ENCODE measurements around the gene FOXL2.
A peak's percentile ranks its signal among the peaks of the same experiment; 100 is the strongest.
"Not testable (repeated sequence)": the region's sequence is repeated elsewhere in the genome, so short reads cannot be mapped to it uniquely, and the experiment has no call there.

The FOXL2 gene

DNA sequence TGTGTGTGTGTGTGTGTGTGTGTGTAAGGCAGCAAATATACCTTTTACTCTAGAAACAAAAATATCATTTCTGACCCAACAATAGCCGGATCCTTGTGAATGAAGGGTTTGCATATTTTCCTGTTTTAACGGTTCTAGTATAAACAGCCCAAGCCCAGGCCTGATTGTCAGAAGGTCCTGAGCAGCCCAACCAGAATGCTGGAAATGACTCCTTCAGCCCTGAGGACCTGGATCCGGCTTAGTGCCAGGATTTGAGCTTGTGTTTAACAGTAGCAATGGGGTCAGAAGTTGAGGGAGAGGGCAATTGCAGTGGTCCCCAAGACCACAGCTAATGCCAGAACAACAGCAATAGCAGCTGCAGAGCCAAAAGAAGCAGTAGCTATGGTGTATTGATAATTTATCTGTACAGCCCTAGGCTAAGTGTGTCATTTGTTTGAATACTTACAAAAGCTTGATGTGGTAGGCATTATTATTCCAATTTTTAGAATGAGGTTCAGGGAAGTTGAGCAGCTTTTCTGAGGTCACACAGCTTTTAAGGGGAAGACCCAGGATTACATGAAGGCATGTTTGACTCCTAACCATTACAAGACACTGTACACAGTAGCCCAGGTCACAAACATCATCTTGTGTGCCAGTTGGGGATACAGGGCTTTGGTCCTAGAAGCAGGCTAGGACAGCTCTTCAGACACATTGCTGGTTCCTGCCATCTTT is 12.8 kb downstream of the FOXL2 start:
- DNase-seq (ENCODE audit: low read depth in 2 of 2, low spot score in 1 of 2) = no peak

DNA sequence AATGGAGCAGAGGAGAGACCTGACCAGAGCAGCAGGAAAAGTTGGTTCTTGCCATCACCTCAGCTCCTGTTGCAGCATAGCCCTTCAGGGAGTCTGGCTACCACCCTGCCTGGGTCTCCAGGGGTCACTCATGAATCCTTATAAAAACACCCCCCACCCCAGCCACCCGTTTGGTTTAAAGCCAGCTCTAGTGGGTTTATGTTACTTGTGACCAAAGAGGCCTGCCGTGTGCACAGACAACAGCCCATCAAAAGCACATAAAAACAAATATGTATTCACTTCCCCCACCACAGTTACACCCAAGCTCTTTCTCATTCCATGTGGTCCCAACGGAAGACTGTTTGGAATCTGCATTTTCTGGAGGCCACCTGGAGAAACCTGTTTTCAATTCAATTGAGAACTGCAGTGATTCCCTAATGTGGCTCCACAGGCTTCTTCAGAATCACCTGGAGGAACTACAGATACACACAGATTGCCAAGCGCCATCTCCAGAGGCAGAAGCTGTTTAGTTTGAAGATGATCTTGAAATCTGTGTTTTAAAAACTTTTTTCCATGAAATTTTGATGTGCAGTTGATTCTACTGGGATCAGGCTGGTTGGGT is 13.8 kb downstream of the FOXL2 start:
- no peak for DNase-seq (ENCODE audit: low read depth in 2 of 2, low spot score in 1 of 2)

DNA sequence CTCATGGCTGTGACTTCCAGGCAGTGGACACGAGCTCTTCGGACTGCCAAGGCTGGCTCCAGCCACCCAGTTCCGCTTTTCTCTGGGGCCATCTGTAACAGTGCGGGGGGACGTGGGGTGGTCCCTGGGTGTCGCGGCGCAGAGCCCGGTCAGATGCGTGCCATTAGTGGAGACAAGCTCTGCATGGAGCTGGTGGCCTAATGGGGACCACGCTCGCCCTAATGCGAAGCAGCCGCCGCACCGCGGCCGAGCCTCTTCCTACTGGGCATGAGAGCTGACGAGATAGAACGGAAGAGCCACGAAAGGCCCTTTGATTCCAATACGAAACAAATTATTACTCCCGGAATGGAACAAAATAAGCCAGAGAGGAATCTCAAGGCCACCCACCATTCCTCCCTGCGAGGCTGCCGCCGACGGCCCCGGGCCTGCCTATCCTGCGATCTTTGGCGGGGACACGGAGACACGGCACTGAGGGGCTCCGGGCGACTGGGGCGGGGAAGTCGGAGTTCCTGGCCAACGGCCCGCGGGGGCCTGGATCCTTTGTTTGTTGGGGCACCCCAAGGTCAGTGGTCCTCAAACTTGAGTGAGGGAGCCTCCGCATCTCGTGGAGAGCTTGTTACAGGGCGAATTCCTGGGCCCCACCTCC is 18.1 kb downstream of the FOXL2 start:
- DNase-seq (ENCODE audit: low read depth in 2 of 2, low spot score in 1 of 2) = no peak

DNA sequence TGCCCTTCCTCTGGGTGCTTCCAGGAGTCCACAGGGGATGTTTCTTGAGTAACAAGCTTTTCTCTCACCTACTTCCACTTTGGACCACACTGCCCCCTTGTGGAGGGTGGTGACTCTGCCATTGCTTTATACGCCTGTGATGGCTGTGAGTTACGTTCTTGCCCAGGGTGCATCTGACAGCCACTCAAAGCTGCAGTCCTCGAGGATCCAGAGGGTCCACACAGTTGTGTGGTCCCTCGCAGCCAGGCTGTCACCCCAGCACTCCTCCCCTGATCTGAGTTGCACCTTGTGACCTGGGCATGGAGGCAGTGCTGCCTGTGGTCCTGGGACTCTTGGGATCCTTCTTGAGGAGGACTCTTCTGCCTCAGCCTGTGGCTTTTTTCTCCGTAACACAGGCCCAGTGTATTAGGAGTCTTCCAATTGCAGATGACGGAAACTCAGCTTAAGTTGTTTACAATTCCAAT is 23.4 kb downstream of the FOXL2 start:
- peak; percentile 71 to 74 for DNase-seq (ENCODE audit: low read depth in 2 of 2, low spot score in 1 of 2)

DNA sequence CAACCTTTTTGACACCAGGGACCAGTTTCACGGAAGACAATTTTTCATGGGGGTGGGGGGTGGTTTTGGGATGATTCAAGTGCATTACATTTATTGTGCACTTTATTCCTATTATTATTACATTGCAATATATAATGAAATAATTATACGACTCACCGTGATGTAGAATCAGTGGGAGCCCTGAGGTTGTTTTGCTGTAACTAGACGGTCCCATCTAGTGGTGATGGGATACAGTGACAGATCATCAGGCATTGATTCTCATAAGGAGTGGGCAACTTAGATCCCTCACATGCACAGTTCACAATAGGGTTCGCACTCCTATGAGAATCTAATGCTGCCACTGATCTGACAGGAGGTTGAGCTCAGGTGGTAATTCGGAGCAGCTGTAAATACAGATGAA is 24.5 kb downstream of the FOXL2 start:
- DNase-seq (ENCODE audit: low read depth in 2 of 2, low spot score in 1 of 2) = not testable (repeated sequence)

DNA sequence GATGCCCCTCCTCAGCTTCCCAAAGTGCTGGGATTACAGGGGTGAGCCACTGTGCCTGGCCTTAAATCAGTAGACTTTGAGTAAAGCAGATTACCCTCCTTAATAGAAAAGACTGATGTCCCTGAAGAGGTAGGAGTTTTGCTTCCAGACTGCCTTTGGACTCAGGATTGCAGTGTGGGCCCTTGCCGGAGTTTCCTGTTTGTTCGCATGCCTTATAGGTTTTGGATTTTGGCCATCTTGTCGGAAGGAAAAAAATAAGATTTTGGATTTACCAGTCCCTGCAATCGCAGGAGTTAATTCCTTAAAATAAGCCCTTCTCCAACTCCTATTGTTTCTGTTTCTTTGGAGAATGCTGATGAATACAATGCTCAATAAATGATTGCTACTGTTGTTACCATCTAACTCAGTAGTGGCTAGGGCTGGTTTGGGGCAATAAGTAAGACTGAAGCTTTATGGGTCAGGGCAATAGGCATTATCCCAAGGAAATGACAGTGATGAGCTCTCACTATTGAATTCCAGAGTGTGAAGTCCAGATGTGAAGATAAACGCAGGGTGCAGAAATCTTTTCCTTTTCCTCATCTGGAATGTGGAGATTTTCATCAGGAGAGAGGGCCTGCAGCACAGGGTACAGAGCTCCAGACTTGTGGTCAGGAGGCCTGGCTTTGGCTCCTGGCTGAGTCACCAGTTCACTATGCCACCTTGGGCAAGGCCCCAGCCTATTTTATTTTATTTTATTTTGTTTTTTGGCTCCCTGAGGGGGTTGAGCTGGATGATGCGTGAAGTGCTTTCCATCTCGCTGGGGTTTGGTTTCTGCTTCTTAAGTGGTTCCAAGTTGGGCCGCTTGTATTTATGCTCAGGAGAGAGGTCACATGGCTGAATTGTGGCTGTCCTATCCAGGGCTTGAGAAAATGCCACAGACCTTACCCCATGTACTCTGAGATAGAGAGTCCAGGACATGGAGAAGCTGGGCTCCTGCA is 25.3 kb downstream of the FOXL2 start:
- DNase-seq (ENCODE audit: low read depth in 2 of 2, low spot score in 1 of 2) = no peak

DNA sequence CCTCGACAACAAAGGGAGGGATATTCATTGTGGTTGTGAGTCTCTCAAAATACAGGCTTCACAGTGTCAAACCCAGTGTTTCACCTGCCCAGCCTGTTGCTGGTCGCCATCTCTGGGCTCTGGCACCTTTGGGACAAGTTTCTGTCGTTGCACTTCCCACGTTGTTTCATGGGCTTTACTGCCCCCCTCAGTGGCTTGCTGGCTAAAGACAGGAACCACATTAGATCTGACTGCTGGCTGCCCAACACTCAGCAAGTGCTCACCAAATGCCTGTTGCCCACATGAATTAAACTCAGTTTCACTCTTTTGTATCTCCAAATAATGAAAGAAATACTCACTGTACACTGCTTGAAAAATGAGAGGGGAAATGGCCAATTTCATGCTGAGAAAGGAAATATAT is 27.6 kb downstream of the FOXL2 start:
- no peak for DNase-seq (ENCODE audit: low read depth in 2 of 2, low spot score in 1 of 2)

DNA sequence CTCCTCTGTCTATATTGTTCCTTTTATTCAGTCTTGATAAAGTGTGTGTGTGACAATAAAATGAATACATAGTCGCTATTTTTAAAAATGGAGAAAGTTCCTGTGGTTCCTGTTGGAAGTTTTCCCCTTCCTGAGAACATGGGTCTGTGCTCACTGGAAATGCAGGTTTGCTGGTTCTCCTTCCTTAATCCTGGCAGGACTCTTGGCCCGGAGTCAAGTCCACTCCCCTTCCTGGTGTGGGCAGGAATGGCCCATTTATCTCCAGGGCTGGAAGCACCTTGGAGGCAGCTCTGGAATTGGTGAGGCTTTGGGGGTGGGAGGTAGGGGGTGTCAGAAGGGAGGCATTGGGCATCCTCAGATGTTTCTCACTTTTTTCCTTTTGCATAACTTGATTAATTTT is 30.1 kb downstream of the FOXL2 start:
- DNase-seq (ENCODE audit: low read depth in 2 of 2, low spot score in 1 of 2) = no peak

DNA sequence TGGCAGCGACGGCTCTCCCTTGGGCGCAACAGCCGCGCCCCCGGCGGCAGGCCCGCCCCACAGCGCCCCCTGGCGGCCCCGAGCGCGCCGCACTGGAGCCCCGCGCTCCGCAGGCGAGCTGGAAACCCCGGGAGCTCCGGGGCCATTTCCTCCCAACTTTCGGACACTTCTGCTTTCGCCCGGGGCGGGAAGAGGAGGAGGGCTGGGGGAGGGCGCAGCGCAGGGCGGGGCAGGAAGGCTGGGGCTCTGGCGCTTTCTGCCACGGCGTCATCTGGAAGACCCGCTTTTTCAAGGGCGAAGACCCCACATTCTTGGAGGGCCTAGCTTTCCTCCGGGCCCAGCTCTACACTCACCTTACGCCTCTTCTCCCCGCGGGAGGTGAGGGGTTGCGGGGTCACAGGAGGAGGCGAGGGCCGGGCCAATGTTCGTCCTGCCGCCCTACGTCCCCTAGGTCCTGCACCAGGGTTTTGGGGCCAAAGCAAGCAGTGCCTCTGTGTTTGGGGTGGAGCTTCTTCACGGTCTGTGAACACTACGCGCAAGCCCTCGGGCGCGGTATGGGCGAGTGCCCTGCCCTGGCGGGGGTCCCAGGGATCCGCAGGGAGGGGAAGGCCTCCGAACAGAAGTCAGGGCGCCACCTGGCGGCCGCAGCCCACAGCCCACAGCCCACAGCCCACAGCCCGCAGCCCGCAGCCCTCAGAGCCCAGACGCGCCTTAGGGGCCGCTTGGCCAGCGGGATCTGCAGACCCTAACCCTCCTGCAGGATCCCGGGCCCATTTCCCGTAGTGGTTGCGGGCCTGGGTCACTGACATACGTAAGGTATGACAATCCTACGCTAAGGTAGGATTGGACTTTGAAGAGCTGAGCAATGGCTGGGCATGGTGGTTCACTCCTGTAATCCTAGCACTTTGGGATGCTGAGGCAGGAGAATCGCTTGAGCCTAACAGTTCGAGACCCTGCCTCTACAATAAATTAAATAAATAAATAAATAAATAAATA is 31.1 kb downstream of the FOXL2 start:
- peak; percentile 58 for DNase-seq (ENCODE audit: low read depth in 2 of 2, low spot score in 1 of 2)

DNA sequence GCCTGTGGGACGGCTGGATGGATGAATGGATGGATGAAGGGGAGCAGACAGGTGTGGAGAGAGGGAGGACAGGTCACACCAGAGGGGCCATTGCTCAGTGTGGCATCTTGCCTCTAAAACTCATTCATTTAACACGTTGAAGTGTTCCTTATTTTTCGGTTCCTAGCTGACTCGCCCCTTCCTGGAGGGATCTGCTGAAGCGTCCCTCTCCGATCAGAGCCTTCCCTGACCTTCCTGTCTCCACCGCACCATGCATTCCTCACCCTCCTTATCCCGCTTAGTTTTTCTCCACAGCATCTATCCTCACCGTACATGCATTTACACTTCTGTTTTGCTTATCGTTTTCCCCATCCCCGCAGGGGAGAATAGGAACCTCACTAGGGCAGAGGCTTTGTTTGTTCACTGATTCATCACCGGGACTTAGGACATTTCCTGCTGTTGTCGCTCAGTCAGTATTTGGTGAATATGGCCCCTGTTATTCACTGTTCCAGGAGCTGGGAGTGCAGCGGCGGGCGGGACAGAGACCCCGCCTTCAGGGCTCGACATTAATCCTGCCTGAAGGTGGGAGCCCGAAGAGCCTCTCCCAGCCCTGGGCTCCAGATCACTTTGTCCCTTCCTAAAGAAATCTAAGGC is 32.0 kb downstream of the FOXL2 start:
- DNase-seq (ENCODE audit: low read depth in 2 of 2, low spot score in 1 of 2) = no peak

DNA sequence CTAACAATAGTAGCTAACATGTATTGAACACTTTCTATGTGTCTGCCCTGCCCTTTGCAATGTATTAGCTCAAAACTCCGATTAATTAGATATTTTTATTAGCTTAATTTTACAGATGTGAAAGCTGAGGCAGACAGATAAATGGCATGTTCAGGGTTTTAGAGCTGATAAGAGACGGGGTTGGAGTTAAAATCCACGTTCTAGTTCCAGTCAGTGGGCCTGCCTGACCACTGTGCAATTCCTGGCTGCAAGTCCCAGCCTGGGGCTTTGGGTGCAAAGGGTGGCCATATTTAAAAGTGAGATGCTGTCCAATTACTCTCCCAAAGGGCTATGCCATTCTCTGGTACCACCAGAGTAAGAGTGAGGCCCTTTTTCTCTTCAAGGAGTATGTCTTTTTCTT is 33.2 kb downstream of the FOXL2 start:
- DNase-seq (ENCODE audit: low read depth in 2 of 2, low spot score in 1 of 2) = no peak

DNA sequence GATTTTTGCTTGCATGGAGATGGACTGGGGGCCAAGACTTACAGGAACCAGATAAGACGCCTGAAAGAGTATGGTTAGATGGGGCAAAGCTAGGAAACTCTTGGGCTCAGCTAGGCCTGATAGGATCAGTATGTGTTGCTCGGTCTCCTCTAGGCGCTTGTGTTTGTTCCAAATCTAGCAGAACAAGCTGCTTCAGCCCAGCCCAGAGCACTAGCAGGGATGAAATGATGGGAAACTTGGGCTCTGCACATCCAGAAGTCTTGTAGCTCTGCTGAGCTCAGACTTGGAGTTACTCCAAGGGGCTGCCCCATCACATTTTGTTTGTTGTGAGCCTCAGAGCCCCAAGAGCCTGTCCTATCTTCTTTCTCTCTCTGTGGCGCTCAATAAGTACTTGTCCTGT is 34.7 kb downstream of the FOXL2 start:
- DNase-seq (ENCODE audit: low read depth in 2 of 2, low spot score in 1 of 2) = no peak

DNA sequence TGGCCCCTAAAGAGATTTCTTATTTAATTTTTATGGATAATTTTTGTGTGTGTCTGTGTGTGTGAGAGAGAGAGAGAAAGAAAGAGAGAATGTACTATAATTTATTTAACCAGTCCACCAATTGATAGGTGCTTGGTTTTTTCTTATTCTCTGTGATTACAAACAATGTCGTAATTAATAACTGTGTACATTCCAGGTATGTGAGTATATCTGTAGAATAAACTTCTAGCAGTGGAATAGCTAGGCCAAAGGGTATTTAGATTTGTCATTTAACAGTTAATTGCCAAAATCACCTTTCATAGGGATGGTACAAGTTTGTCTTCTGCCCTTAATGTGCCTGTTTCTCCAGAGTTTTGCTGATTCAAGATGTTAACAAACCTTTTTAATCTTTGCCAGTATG is 35.3 kb downstream of the FOXL2 start:
- DNase-seq (ENCODE audit: low read depth in 2 of 2, low spot score in 1 of 2) = no peak

DNA sequence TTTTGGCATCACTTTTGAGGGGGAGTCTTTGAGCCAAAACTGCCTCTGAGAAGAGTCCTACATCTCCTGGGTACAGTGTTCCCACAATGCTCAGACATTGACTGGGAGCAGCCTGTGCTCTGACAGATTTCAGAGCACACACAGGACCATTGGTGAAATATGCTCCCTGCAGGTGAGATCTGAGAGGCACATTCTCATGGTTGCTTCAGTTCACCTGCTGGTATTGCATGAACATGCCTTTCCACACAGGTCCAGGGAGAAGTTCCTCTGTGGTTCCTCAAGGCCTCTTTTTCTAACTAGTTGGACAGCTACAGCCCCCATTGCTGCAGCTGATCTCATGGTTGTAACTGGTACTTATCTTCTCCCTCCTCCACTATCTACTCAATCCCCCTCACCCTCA is 37.0 kb downstream of the FOXL2 start:
- no peak for DNase-seq (ENCODE audit: low read depth in 2 of 2, low spot score in 1 of 2)

DNA sequence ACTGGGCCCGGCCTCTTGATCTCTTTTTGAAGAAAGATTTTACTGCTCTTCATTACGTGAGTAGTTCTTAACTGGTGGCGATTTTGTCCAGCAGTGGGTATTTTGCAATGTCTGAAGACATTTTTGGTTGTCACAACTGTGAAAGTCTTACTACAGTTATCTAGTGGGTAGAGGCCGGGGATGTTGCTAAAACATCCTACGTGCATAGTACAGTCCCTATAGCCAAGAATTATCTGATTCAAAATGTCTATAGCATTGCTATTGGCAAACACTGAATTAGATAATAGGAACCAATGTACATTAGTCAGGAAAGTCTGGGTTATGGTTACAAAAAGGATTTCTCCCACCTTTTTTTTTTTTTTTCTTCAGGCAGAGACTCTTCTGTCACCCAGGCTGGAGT is 38.1 kb downstream of the FOXL2 start:
- no peak for DNase-seq (ENCODE audit: low read depth in 2 of 2, low spot score in 1 of 2)

DNA sequence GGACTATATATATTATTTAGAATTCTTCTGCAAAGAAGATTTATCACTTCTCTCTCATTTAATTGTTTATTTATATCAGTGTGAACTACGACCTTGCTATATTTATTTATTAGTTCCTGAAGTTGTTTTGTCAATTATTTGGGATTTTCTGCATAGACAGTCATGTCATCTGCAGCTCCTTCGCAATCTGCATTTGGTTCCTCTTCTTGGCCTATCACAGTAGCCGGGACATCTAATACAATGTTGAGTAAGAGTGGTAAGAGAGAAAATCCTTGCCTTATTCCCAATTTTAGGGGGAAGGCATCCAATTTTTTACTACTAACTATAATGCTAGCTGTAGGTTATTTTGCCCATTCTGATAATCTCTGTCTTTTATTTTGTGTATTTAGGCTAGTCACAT is 39.4 kb downstream of the FOXL2 start:
- DNase-seq (ENCODE audit: low read depth in 2 of 2, low spot score in 1 of 2) = no peak

DNA sequence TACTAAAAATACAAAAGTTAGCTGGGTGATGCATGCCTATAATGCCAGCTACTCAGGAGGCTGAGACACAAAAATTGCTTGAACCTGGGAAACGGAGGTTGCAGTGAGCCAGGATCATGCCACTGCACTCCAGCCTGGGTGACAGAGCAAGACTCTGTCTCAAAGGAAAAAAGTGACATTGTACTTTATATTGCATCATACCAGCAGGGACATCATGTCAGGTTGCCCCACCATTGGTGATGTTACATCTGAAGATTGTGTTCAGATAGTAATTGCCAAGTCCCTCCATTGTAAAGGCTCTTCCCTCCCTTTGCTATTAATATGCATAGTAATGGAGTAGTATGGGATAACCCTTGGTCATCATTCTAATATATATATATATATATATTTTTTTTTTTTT is 44.8 kb downstream of the FOXL2 start:
- DNase-seq (ENCODE audit: low read depth in 2 of 2, low spot score in 1 of 2) = no peak

DNA sequence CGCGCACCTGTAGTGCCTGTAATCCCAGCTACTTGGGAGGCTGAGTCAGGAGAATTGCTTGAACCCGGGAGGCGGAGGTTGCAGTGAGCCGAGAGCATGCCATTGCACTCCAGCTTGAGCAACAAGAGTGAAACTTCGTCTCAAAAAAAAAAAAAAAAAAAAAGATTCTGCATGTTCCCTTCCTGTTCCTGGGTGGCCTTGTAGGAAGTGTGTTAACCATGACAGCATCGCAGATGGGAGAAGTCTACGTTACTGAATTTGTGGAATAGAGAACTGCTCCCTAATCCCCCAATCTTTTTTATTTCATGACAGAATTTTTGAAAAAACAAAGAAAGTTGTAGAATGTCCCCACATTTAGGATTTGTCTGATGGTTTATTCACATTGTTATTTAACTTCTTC is 45.4 kb downstream of the FOXL2 start:
- DNase-seq (ENCODE audit: low read depth in 2 of 2, low spot score in 1 of 2) = no peak

DNA sequence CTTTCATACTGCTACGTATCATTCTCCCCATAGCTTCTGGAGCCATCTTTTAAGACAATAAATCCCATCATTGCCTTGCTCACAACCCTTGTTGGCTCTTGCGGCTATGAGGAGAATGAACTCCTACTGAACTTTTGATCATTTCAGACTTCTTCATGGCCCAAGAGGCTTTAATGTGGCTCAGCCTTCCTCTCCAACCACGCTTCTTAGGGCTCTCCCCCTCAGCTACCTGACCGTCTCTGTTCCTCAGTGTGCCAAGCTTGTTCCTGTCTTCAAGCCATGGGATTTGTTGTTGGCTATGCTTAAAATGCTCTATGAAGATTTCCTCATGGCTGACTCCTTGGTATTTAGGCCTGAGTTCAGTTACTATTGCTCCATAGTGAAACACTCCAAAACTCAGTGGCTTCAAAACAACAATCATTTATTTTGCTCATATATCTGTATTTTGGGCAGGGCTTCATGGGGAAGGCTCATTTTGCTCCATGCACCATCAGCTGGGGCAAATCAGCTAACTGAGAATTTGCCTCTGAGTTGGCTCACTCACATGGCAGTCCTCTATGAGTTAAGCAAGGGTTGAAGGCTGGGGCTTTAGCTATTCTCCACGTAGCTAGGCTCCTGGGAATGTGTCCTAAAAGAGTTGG is 47.5 kb downstream of the FOXL2 start:
- DNase-seq (ENCODE audit: low read depth in 2 of 2, low spot score in 1 of 2) = no peak
